ENCODE measurements around the gene RPL32.

The RPL32 gene

DNA sequence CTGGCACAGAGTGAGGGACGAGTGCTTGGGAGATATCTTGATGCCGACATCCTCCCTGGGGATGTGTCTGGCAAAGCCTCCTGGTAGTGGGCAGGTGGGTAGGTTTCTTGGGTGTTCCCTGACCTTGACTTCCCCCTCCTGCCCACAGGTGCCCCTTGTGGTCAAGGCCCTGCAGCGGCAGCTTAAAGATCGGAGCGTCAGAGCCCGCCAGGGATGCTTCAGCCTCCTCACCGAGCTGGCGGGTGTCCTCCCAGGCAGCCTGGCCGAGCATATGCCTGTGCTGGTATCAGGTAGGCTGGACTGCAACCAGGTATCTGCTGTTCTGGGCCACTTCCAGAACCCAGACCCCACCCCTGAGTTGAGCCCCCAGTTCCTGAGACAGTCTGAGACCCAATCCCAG lies 25.6 kb downstream of the RPL32 start:
- H3K36me3 Mint-ChIP-seq: no peaks in the 10 kb centered on the region
- ATAC-seq (ENCODE audit: low read depth): no peak

DNA sequence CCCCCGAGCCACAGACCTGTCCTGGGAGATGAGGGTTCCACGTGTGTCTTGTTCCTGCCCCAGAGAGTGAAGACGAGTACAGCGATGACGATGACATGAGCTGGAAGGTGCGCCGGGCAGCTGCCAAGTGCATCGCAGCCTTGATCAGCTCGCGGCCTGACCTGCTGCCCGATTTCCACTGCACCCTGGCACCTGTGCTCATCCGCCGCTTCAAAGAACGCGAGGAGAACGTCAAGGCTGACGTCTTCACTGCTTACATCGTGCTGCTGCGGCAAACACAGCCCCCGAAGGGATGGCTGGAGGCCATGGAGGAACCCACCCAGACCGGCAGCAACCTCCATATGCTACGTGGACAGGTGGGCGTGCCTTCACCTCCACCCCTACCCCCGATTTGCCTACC lies 26.3 kb downstream of the RPL32 start:
- no peak overlapping the region for H3K4me3 Mint-ChIP-seq
- peaks cover 3% of the 10 kb centered on the region for H3K4me1 Mint-ChIP-seq
- no peaks in the 10 kb centered on the region for H3K27me3 Mint-ChIP-seq
- no peak for ATAC-seq (ENCODE audit: low read depth)
- no peak for DNase-seq (ENCODE audit: low spot score in 2 of 2)
- H3K36me3 Mint-ChIP-seq: no peaks in the 10 kb centered on the region
- H3K9me3 Mint-ChIP-seq: no peaks in the 10 kb centered on the region
- no peak overlapping the region for H3K27ac Mint-ChIP-seq

More for the DNA sequence above, 25.6 kb downstream of the RPL32 start:
- no peak for DNase-seq (ENCODE audit: low spot score in 2 of 2)
- Mint-ChIP-seq H3K27me3 (no peaks in the 10 kb centered on the region), H3K27ac (no peak overlapping the region), H3K4me1 (peaks cover 3% of the 10 kb centered on the region), H3K9me3 (no peaks in the 10 kb centered on the region), H3K4me3 (no peak overlapping the region)

DNA sequence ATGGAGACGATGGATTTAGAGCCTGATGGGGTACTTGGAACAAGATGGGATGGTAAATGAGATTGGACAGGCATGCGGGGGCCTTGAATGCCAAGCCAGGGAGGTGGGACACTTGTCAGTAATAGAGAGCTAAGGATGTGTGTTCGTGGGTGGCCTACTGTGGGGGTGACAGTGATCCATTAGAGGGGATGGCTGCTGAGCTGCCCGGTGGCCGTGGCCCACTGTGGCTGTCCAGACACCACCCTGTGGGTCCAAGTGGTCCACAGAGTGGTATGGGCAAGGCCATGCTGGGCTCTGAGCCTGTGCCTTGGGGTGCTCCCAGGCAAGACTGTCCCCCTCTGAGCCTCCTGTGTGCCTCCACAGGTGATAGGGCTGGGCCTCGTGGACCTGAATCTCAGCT lies 27.4 kb downstream of the RPL32 start:
- H3K4me3 Mint-ChIP-seq: no peak overlapping the region
- no peak overlapping the region for H3K27ac Mint-ChIP-seq
- no peaks in the 10 kb centered on the region for H3K27me3 Mint-ChIP-seq
- peaks cover 7% of the 10 kb centered on the region for H3K4me1 Mint-ChIP-seq
- H3K9me3 Mint-ChIP-seq: no peaks in the 10 kb centered on the region
- no peak for DNase-seq (ENCODE audit: low spot score in 2 of 2)
- H3K36me3 Mint-ChIP-seq: no peaks in the 10 kb centered on the region
- ATAC-seq (ENCODE audit: low read depth): no peak

DNA sequence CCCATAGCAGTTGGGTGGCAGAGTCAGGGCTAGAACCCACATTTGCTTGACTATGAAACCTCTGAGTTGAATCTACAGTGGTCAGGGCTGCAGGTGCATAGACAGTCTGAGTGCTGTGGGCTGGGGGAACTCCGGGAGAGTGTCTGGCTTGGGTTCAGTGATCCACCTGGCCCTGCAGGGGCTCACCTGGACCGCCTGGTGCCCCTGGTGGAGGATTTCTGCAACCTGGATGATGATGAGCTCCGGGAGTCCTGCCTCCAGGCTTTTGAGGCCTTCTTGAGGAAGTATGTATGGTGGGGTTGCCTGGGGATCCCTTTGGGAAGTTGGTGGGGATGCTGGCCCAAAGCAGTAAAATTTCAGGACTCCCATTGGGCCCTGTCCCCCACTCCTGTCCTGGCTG lies 28.6 kb downstream of the RPL32 start:
- no peaks in the 10 kb centered on the region for H3K36me3 Mint-ChIP-seq
- no peaks in the 10 kb centered on the region for H3K9me3 Mint-ChIP-seq
- no peaks in the 10 kb centered on the region for H3K27me3 Mint-ChIP-seq
- no peak for DNase-seq (ENCODE audit: low spot score in 2 of 2)
- no peak for ATAC-seq (ENCODE audit: low read depth)
- peaks cover 6% of the 10 kb centered on the region for H3K4me1 Mint-ChIP-seq
- no peak overlapping the region for H3K4me3 Mint-ChIP-seq
- no peak overlapping the region for H3K27ac Mint-ChIP-seq

DNA sequence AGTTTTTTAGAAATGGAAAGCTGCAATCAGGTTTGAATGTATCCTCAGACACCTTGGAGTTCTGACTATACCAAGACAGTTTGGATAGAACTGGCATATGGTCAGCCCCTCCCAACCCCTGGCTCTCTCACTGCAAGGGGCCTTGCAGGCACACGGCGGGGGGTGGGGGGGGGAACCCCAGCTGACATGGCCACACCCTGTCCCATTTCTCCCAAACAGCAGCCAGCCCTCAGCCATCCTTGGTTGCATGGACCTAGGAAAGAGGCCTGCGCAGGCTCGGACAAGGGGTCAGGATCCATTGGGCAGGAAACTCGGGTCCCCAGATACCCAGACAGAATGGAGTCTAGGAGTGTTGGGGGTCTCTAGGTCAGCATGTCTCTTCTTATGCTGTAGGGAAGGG lies 30.4 kb downstream of the RPL32 start:
- ATAC-seq (ENCODE audit: low read depth): no peak
- DNase-seq (ENCODE audit: low spot score in 2 of 2): no peak
- no peaks in the 10 kb centered on the region for H3K9me3 Mint-ChIP-seq
- H3K36me3 Mint-ChIP-seq: no peaks in the 10 kb centered on the region
- no peaks in the 10 kb centered on the region for H3K27me3 Mint-ChIP-seq
- no peak overlapping the region for H3K27ac Mint-ChIP-seq
- H3K4me1 Mint-ChIP-seq: peaks cover 6% of the 10 kb centered on the region
- H3K4me3 Mint-ChIP-seq: no peak overlapping the region

DNA sequence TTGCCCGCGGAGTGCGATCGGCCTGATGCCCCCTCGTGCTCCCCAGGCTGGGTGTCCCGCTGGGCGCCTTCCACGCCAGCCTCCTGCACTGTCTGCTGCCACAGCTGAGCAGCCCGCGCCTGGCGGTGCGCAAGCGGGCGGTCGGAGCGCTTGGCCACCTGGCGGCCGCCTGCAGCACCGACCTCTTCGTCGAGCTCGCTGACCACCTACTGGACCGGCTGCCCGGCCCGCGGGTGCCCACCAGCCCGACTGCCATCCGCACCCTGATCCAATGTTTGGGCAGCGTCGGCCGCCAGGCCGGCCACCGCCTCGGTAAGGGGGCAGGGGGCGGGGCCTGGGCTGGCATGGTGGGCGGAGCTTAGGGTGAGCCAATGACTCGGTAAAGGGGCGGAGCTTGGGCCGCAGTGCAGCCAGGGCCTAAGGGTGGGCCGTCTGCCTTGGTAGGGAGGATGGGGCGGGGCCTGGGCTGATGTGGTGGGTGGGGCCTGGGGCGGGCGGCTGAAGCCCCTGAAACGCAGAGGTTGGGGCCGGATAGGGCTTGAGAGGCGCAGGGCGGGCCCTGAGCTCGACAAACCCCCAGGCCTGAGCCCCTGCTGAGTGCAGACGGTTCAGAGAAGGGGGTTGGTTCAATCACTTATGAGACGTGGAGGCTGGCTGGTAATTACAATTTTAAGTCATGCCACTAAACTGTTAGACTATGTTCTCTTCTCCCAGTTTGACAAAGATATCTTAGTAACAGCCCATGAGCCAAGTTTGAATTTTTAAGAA lies 31.2 kb downstream of the RPL32 start:
- Mint-ChIP-seq H3K9me3 (no peaks in the 10 kb centered on the region), H3K27me3 (no peaks in the 10 kb centered on the region), H3K4me3 (peak overlapping the region; percentile 68), H3K4me1 (peaks cover 6% of the 10 kb centered on the region), H3K36me3 (no peaks in the 10 kb centered on the region), H3K27ac (no peak overlapping the region)
- DNase-seq (ENCODE audit: low spot score in 2 of 2) (peak; percentile 95 to 98), ATAC-seq (ENCODE audit: low read depth) (peak; percentile 96)

DNA sequence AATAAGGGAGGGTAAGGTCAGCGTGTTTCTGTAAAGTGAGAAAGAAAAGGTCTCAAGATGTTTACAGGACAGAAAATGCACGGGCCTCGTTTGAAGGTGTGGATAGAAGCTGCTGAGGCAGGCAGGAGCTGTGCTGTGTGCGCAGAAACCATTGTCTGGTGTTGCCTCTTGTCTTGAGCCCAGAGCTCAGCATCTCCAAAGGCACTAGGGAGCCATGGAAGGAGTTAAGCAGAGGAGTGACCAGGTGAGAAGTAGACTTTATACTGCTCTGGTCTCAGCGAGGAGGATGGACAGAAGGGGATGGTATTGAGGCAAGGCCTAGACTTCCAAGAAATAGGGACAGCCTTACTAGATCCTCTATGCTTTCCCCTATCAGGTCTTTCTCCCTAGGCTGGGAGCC lies 31.9 kb downstream of the RPL32 start:
- no peak for DNase-seq (ENCODE audit: low spot score in 2 of 2)
- Mint-ChIP-seq H3K36me3 (no peaks in the 10 kb centered on the region), H3K27ac (no peak overlapping the region), H3K4me3 (peak overlapping the region; percentile 68), H3K9me3 (no peaks in the 10 kb centered on the region), H3K4me1 (peaks cover 6% of the 10 kb centered on the region), H3K27me3 (no peaks in the 10 kb centered on the region)
- ATAC-seq (ENCODE audit: low read depth): no peak

DNA sequence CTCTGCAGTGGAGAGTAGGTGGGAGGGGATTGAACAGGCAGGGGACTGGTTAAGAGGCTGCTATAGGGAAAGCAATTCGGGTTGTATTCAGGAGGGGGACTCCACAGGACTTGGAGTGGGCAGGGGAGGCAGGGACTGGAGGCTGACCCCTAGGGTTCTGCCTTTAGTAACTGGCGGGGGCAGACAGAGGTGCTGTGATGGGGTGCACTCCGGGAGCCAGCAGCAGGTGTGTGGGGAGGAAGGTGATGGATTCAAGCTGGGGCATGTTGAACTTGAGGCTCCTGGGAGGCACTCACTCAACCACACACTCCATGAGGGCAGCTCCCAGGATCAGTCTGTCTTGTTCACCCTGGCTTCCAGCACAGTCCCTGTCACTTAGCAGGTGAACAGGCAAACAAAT lies 32.4 kb downstream of the RPL32 start:
- no peaks in the 10 kb centered on the region for H3K27me3 Mint-ChIP-seq
- peaks cover 6% of the 10 kb centered on the region for H3K4me1 Mint-ChIP-seq
- ATAC-seq (ENCODE audit: low read depth): no peak
- DNase-seq (ENCODE audit: low spot score in 2 of 2): no peak
- no peaks in the 10 kb centered on the region for H3K36me3 Mint-ChIP-seq
- no peak overlapping the region for H3K27ac Mint-ChIP-seq
- H3K9me3 Mint-ChIP-seq: no peaks in the 10 kb centered on the region
- peak overlapping the region; percentile 68 for H3K4me3 Mint-ChIP-seq

DNA sequence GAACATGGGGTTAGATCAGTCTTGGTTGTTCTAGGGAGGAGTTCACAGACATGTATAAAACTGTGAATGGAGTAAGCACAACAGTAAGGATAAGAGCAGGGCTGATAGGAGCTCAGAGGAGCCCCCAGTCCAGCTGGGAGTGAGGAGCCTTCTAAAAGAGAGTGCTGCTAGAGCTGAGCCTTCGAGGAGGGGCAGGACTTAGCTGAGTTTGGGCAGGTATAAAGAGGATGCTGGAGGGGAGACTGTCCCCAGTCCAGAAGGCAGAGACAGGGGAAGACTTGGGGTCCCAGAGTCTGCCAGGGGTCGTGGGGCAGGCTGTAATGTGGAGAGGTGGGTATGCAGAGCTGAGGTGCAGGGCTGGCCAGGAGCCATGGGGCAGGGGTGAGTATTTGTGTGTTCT lies 32.8 kb downstream of the RPL32 start:
- Mint-ChIP-seq H3K4me3 (peak overlapping the region; percentile 27), H3K27ac (no peak overlapping the region), H3K4me1 (peaks cover 6% of the 10 kb centered on the region), H3K27me3 (no peaks in the 10 kb centered on the region), H3K36me3 (no peaks in the 10 kb centered on the region), H3K9me3 (no peaks in the 10 kb centered on the region)
- DNase-seq (ENCODE audit: low spot score in 2 of 2): no peak
- ATAC-seq (ENCODE audit: low read depth): no peak

DNA sequence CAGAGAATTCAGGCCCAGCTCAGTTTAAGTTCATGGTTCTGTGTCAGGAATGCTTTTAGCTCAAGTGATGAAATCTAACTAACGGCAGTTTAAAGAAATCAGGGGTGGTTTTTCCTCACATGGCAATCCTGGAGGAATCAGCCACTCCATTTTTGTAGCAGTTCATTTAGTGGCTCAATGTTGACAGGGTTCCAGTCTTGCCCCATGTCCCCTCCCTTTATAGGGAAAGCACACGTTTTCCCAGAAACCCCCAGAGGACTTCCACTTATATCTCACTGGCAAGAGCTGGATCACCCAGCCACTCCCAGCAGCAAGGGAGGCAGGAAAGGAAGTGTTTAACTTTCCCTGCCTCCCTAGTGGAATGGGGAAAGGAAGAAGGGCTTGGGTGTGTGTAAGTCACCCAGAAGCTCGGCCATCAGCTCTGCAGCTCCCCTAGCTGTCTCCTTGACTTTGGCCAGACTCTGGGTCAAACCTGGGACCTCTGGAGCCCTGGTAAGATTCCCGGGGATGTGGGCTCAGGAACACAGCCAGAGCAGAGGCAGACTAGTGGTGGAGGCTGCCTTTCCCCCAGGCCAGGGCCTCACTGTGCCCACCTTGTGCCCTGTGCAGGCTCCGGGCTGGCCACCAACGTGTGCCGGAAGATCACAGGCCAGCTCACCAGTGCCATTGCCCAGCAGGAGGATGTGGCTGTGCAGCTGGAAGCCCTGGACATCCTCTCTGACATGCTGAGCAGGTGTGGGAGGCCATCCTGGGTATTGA lies 33.6 kb downstream of the RPL32 start:
- H3K4me3 Mint-ChIP-seq: no peak overlapping the region
- no peaks in the 10 kb centered on the region for H3K9me3 Mint-ChIP-seq
- peaks cover 6% of the 10 kb centered on the region for H3K4me1 Mint-ChIP-seq
- ATAC-seq (ENCODE audit: low read depth): no peak
- DNase-seq (ENCODE audit: low spot score in 2 of 2): no peak
- no peak overlapping the region for H3K27ac Mint-ChIP-seq
- no peaks in the 10 kb centered on the region for H3K27me3 Mint-ChIP-seq
- H3K36me3 Mint-ChIP-seq: no peaks in the 10 kb centered on the region

DNA sequence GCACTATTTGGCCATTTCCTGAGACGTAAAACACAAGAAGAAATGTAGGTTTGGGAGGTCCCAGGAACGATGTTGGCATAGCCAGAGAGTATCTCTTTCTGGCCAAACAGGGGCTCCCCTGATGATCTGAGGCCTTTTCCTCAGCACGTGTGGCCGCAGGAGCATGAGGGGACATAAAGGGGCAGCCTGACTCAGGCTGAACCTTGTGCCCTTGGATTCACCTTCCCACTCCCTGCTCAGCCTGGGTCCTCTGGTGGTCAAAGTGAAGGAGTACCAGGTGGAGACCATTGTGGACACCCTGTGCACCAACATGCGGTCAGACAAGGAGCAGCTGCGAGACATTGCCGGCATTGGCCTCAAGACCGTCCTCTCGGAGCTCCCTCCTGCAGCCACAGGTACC lies 34.3 kb downstream of the RPL32 start:
- ATAC-seq (ENCODE audit: low read depth) (no peak), DNase-seq (ENCODE audit: low spot score in 2 of 2) (no peak)
- H3K4me1 Mint-ChIP-seq: peaks cover 6% of the 10 kb centered on the region
- H3K4me3 Mint-ChIP-seq: no peak overlapping the region
- H3K36me3 Mint-ChIP-seq: no peaks in the 10 kb centered on the region
- H3K27ac Mint-ChIP-seq: no peak overlapping the region
- H3K9me3 Mint-ChIP-seq: no peaks in the 10 kb centered on the region
- H3K27me3 Mint-ChIP-seq: no peaks in the 10 kb centered on the region

DNA sequence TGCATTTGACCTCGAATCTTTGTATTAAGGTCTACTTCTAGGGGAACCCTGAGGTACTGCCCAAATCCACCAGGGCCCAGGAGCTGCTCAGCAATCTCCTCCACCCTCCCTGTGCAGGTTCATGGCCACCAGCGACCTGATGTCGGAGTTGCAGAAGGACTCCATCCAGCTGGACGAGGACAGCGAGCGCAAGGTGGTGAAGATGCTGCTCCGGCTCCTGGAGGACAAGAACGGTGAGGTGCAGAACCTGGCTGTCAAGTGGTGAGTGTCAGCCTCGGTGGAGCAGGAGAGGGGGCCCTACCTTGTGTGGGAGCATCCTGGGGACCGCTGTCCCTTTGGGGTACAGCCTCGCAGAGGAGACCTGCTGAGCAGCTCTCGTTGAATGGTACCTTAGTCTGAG lies 38.0 kb downstream of the RPL32 start:
- Mint-ChIP-seq H3K4me1 (peaks cover 1% of the 10 kb centered on the region), H3K9me3 (no peaks in the 10 kb centered on the region), H3K4me3 (no peak overlapping the region), H3K36me3 (no peaks in the 10 kb centered on the region), H3K27me3 (no peaks in the 10 kb centered on the region), H3K27ac (no peak overlapping the region)
- no peak for DNase-seq (ENCODE audit: low spot score in 2 of 2)
- ATAC-seq (ENCODE audit: low read depth): no peak

DNA sequence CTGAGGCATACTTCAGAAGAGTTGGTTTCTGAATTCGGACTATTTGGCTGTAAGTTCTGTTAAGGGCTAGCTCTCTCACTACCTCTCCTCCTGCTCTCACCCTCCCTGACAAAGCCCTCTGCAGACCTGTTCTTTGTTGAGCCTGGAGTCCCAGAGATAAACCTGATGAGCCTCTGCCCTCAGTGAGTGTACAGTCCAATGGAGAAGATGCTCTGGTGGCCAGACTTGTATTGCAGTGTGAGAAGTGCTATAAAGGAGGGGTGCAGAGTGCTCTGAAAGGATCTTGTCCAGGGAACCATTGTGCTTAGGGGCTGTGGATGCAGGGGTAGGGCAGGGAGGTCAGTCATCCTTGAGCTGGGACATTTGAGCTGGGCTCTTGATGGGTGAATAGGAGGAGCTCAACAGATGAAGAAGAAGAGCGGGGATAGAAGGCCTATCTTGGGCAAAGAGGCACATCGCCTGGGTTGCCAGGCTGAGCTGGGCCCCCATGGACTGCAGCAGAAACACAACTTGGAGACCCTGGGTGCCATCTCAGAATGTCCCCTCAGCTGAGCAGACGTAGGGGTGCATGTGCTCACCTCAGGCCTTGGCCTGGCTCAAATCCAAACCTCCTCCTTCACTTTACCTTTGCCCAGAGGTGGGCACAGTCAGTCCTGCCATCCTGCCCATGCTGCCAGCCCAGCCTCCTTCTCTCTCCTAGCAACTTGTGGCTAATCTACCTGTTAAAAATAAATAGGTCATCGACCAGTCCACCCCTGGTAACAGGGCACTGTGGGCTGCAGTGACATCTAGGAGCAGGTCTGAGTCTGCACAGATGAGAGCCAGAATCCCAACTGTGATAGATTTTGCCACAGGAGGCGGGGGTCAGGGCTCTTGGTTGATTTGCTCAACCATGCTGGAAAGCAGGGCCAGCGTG lies 41.6 kb downstream of the RPL32 start:
- Mint-ChIP-seq H3K27me3 (peaks cover 3% of the 10 kb centered on the region), H3K27ac (no peak overlapping the region), H3K36me3 (no peaks in the 10 kb centered on the region), H3K9me3 (no peaks in the 10 kb centered on the region), H3K4me3 (no peak overlapping the region), H3K4me1 (peaks cover 20% of the 10 kb centered on the region)
- ATAC-seq (ENCODE audit: low read depth) (no peak), DNase-seq (ENCODE audit: low spot score in 2 of 2) (no peak)

DNA sequence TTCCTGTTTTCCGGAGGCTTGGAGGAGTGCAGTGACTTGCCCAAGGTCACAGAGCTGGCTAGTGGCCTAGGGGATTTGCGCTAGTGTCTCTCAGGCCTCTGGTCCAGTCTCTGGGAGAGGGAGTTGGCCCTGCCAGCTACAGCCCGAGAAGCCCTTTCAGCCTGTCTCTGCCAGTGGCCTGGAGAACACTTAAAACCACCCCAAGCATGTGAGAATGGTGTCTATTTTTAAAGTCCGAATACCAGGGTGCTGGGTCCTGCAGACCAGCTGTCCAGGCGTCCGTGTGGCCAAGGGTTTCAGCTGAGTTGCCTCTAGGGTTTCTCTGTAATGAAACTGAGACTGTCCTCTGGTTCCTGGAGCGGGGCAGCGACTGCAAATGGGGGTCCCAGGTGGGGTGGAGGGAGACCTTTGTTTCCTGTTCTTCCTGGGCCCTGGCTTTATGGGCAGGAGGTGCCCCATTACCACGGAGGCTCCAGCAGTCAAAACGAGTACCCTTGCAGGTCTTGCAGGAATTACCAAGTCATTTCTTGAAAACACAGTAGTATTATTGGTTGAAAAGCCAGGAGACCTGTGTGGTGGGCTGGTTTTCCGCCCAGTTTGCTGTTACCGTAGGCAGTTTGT lies 42.7 kb downstream of the RPL32 start:
- DNase-seq (ENCODE audit: low spot score in 2 of 2) (no peak), ATAC-seq (ENCODE audit: low read depth) (no peak)
- Mint-ChIP-seq H3K4me1 (peaks cover 20% of the 10 kb centered on the region), H3K36me3 (no peaks in the 10 kb centered on the region), H3K27me3 (peaks cover 3% of the 10 kb centered on the region), H3K27ac (no peak overlapping the region), H3K9me3 (no peaks in the 10 kb centered on the region), H3K4me3 (no peak overlapping the region)
